DMS53 treated with DMSO at 0.1 percent for 48 hours (cell line): ENCODE measurements around the gene CAPNS2.
"Not testable (repeated sequence)": the region's sequence is repeated elsewhere in the genome, so short reads cannot be mapped to it uniquely, and the experiment has no call there.

Experiments
- DNase-seq: peaks from one replicate; lab custom pipeline; 2025; ENCODE audit not compliant: unreplicated experiment; lab: John Stamatoyannopoulos, UW

CAPNS2 gene

GRCh38 chr16:55567382-55567781 is 898 bp downstream of the CAPNS2 start:
- no peak for DNase-seq

GRCh38 chr16:55568207-55568606 is 1.7 kb downstream of the CAPNS2 start:
- DNase-seq: no peak

GRCh38 chr16:55569025-55569424 is 2.5 kb downstream of the CAPNS2 start:
- DNase-seq: no peak

GRCh38 chr16:55570159-55570558 is 3.7 kb downstream of the CAPNS2 start:
- no peak for DNase-seq

- DNase-seq: no peak
Observed at GRCh38 chr16:55571191-55571897, 4.9 kb downstream of the CAPNS2 start.

- no peak for DNase-seq
Observed at GRCh38 chr16:55572439-55572838, 6.0 kb downstream of the CAPNS2 start.

- no peak for DNase-seq
Observed at GRCh38 chr16:55574811-55575210, 8.3 kb downstream of the CAPNS2 start.

GRCh38 chr16:55575496-55575895 is 9.0 kb downstream of the CAPNS2 start:
- no peak for DNase-seq

- DNase-seq: no peak
Observed at GRCh38 chr16:55576384-55576783, 9.9 kb downstream of the CAPNS2 start.

GRCh38 chr16:55577887-55578286 is 11.4 kb downstream of the CAPNS2 start:
- no peak for DNase-seq

- DNase-seq: no peak
Observed at GRCh38 chr16:55585631-55586030, 19.1 kb downstream of the CAPNS2 start.

- DNase-seq: no peak
Observed at GRCh38 chr16:55588799-55589198, 22.3 kb downstream of the CAPNS2 start.

GRCh38 chr16:55592306-55592705 is 25.8 kb downstream of the CAPNS2 start:
- no peak for DNase-seq

- DNase-seq: no peak
Observed at GRCh38 chr16:55597928-55598327, 31.4 kb downstream of the CAPNS2 start.

GRCh38 chr16:55605754-55606336 is 39.4 kb downstream of the CAPNS2 start:
- DNase-seq: no peak

GRCh38 chr16:55613613-55614335 is 47.3 kb downstream of the CAPNS2 start:
- DNase-seq: no peak

GRCh38 chr16:55615071-55615470 is 48.6 kb downstream of the CAPNS2 start:
- DNase-seq: no peak

- not testable (repeated sequence) for DNase-seq
Observed at GRCh38 chr16:55615670-55616069, 49.2 kb downstream of the CAPNS2 start.
